GM23338 (cell line): ENCODE measurements around the gene PCF11. TPM values are rescaled to one million over a fixed set of nuclear protein-coding genes. Genes with fewer than 3 reads are reported as not detected.

Experiments
- ATAC-seq: fragments of 200-7000 bp; cut with Tn5 transposase; 3 replicates; pipeline ENCODE4 v1.9.1; 2020
- DNase-seq: peaks from one replicate; pipeline ENCODE4 v3.0.0-alpha.2; 2015; ENCODE audit warnings: low spot score
- H2AFZ ChIP-seq: fragments of 200-600 bp; sonication (generic); 2 replicates; pipeline ENCODE4 v1.8.0; 2016; ENCODE audit warnings: antibody characterized with exemption, mild to moderate bottlenecking, moderate library complexity
- H3F3A ChIP-seq: fragments of 200-600 bp; sonication (generic); replicated peaks from 2 replicates; pipeline ENCODE4 v1.8.0; 2017; ENCODE audit warnings: antibody characterized with exemption, mixed run types, low read depth
- H3K27ac ChIP-seq: fragments of 200-600 bp; sonication (generic); 2 replicates; pipeline ENCODE4 v1.6.1; 2016; ENCODE audit warnings: low read depth
- H3K27me3 ChIP-seq: fragments of 200-600 bp; sonication (generic); 2 replicates; pipeline ENCODE4 v1.8.0; 2016; ENCODE audit warnings: mild to moderate bottlenecking, mixed run types, moderate library complexity; ENCODE audit not compliant: insufficient read depth
- H3K36me3 ChIP-seq: fragments of 200-600 bp; sonication (generic); 2 replicates; pipeline ENCODE4 v1.8.0; 2016; ENCODE audit warnings: mild to moderate bottlenecking; ENCODE audit not compliant: insufficient read depth
- H3K4me1 ChIP-seq: fragments of 200-600 bp; sonication (generic); 2 replicates; pipeline ENCODE4 v1.8.0; 2016; ENCODE audit warnings: mild to moderate bottlenecking, moderate library complexity; ENCODE audit not compliant: insufficient read depth
- H3K4me2 ChIP-seq: fragments of 200-600 bp; sonication (generic); 2 replicates; pipeline ENCODE4 v1.7.1; 2017; ENCODE audit warnings: mixed run types
- H3K4me3 ChIP-seq: fragments of 200-600 bp; sonication (generic); 2 replicates; pipeline ENCODE4 v1.6.1; 2016; ENCODE audit warnings: mixed run types
- H3K79me2 ChIP-seq: fragments of 200-600 bp; sonication (generic); replicated peaks from 2 replicates; pipeline ENCODE4 v1.8.0; 2017; ENCODE audit warnings: mild to moderate bottlenecking; ENCODE audit not compliant: insufficient read depth
- H3K9me2 ChIP-seq: fragments of 200-600 bp; sonication (generic); 2 replicates; pipeline ENCODE4 v1.8.0; 2017; ENCODE audit not compliant: insufficient read depth
- H4K20me1 ChIP-seq: fragments of 200-600 bp; sonication (generic); replicated peaks from 2 replicates; pipeline ENCODE4 v1.8.0; 2017; ENCODE audit warnings: mild to moderate bottlenecking; ENCODE audit not compliant: insufficient read depth
- H3K27ac Mint-ChIP-seq: 2 replicates; pipeline ENCODE4 v1.8.0; 2020; ENCODE audit warnings: inconsistent platforms, mild to moderate bottlenecking, moderate library complexity, mixed read lengths
- H3K27me3 Mint-ChIP-seq: 3 replicates; pipeline ENCODE4 v1.8.0; 2022; ENCODE audit warnings: low read depth, mild to moderate bottlenecking, moderate library complexity, mixed read lengths, inconsistent platforms; ENCODE audit not compliant: insufficient read depth, poor library complexity
- H3K36me3 Mint-ChIP-seq: 3 replicates; pipeline ENCODE4 v1.8.0; 2021; ENCODE audit warnings: low read depth, mild to moderate bottlenecking, inconsistent platforms, moderate library complexity, mixed read lengths
- H3K4me1 Mint-ChIP-seq: 3 replicates; pipeline ENCODE4 v1.8.0; 2020; ENCODE audit warnings: mild to moderate bottlenecking, inconsistent platforms, mixed read lengths
- H3K4me3 Mint-ChIP-seq: 3 replicates; pipeline ENCODE4 v1.8.0; 2021; ENCODE audit warnings: moderate library complexity, mild to moderate bottlenecking, inconsistent platforms, mixed read lengths
- H3K9me3 Mint-ChIP-seq: 3 replicates; pipeline ENCODE4 v1.8.0; 2020; ENCODE audit warnings: moderate library complexity, mild to moderate bottlenecking, inconsistent platforms, mixed read lengths
- CTCF ChIP-seq, 2 experiments: fragments of 200-600 bp in 1 of 2; sonication (generic) in 1 of 2; conservative IDR thresholded peaks; 2 replicates each; pipeline versions ENCODE4 v1.5.1 to v1.6.1; 2016 to 2017; ENCODE audit warnings: antibody characterized with exemption in 2 of 2, low read depth in 2 of 2, mild to moderate bottlenecking in 2 of 2, moderate library complexity in 1 of 2
- ETS1 ChIP-seq: IDR thresholded peaks from 2 replicates; pipeline ENCODE4 v1.6.1; 2016; ENCODE audit warnings: antibody characterized with exemption
- EZH2phosphoT487 ChIP-seq: fragments of 200-600 bp; sonication (generic); IDR thresholded peaks from one replicate; pipeline ENCODE4 v1.8.1; 2018; ENCODE audit warnings: antibody characterized with exemption; ENCODE audit not compliant: unreplicated experiment
- NANOG ChIP-seq: IDR thresholded peaks from 2 replicates; pipeline ENCODE4 v1.6.1; 2016; ENCODE audit warnings: antibody characterized with exemption, borderline replicate concordance
- REST ChIP-seq: IDR thresholded peaks from one replicate; pipeline ENCODE4 v1.6.1; 2018; ENCODE audit warnings: antibody characterized with exemption; ENCODE audit not compliant: unreplicated experiment
- STAT1 ChIP-seq: IDR thresholded peaks from one replicate; pipeline ENCODE4 v1.6.1; 2016; ENCODE audit warnings: antibody characterized with exemption; ENCODE audit not compliant: unreplicated experiment
- ZNF114 ChIP-seq: fragments of 250-450 bp; sonication (Bioruptor Pico); IDR thresholded peaks from 2 replicates; pipeline ENCODE4 v1.5.0; 2020; ENCODE audit warnings: mild to moderate bottlenecking, moderate library complexity
- ZNF331 ChIP-seq: fragments of 250-450 bp; sonication (Bioruptor Pico); IDR thresholded peaks from 2 replicates; pipeline ENCODE4 v1.5.0; 2020; ENCODE audit warnings: low read depth, mild to moderate bottlenecking, moderate library complexity
- polyA plus RNA-seq: library from polyadenylated mRNA; unstranded; fragments of >200 nt; fragmentation: Nextera tagmentation; extraction: Ambion mirVana; gene quantifications from 2 replicates; pipeline ENCODE4 v1.2.1, GENCODE V29; 2016
- total RNA-seq: library from RNA; depleted of rRNA; stranded (reverse); fragments of >200 nt; shearing (Covaris generic); gene quantifications from 2 replicates; pipeline ENCODE4 v1.2.3, GENCODE V29; 2014

Gene PCF11
- total and polyA plus RNA-seq, 2 experiments from 2014 or later: 23.0 to 44.2 TPM

- TF ChIP-seq REST (no peak), STAT1 (no peak), CTCF (conservative IDR thresholded peaks at IDR 0.05; ENCODE audit: low read depth in 2 of 2) (no peak), ETS1 (no peak)
Observed at GRCh38 chr11:83162377-83162776, 5.4 kb downstream of the PCF11 start (continued).

- Mint-ChIP-seq H3K4me3 (no peak overlapping the region), H3K27me3 (peaks cover 2% of the 10 kb centered on the region), H3K4me1 (peaks cover 15% of the 10 kb centered on the region; the same call in 2 of the 3 replicates), H3K27ac (no peak overlapping the region; the same call in 1 of the 2 replicates), H3K36me3 (peaks cover 80% of the 10 kb centered on the region), H3K9me3 (no peaks in the 10 kb centered on the region)
- Histone ChIP-seq H2AFZ (no peak overlapping the region), H3K4me2 (no peak overlapping the region), H3K27ac (no peak overlapping the region), H3K36me3 (peaks cover 52% of the 10 kb centered on the region; the same call in 1 of the 2 replicates), H3F3A (no peaks in the 10 kb centered on the region), H3K9me2 (no peaks in the 10 kb centered on the region), H3K79me2 (peaks cover 100% of the 10 kb centered on the region), H3K4me3 (no peak overlapping the region), H3K4me1 (no peaks in the 10 kb centered on the region), H3K27me3 (no peaks in the 10 kb centered on the region), H4K20me1 (peaks cover 29% of the 10 kb centered on the region)
- TF ChIP-seq ZNF331 (CRISPR knock-in tag): no peak
- ATAC-seq: no peak
- no peak for DNase-seq
Observed at GRCh38 chr11:83166193-83166866, 9.4 kb downstream of the PCF11 start.

GRCh38 chr11:83168756-83169155 lies 11.8 kb downstream of the PCF11 start:
- Histone ChIP-seq H4K20me1 (peaks cover 41% of the 10 kb centered on the region), H3K4me2 (no peak overlapping the region), H3K27me3 (no peaks in the 10 kb centered on the region), H3K4me3 (no peak overlapping the region), H3F3A (no peaks in the 10 kb centered on the region), H3K36me3 (peaks cover 61% of the 10 kb centered on the region; the same call in 1 of the 2 replicates), H2AFZ (no peak overlapping the region), H3K79me2 (peaks cover 100% of the 10 kb centered on the region), H3K9me2 (no peaks in the 10 kb centered on the region), H3K27ac (no peak overlapping the region), H3K4me1 (no peaks in the 10 kb centered on the region)
- H3K4me1 Mint-ChIP-seq: peaks cover 7% of the 10 kb centered on the region; the same call in 1 of the 3 replicates
- H3K27ac Mint-ChIP-seq: no peak overlapping the region
- no peak overlapping the region for H3K4me3 Mint-ChIP-seq
- no peak for DNase-seq
- no peak for ATAC-seq
- peaks cover 83% of the 10 kb centered on the region for H3K36me3 Mint-ChIP-seq
- H3K9me3 Mint-ChIP-seq: no peaks in the 10 kb centered on the region
- H3K27me3 Mint-ChIP-seq: peaks cover 2% of the 10 kb centered on the region
- TF ChIP-seq ETS1: no peak
- no peak for TF ChIP-seq NANOG
- TF ChIP-seq EZH2phosphoT487: no peak
- TF ChIP-seq ZNF114 (CRISPR knock-in tag): no peak
